GM18526 (cell line): Measurements from ENCODE around the gene SNUPN.

Experiments used
- POLR2A ChIP-seq: IDR thresholded peaks from 3 replicates; pipeline ENCODE4 v1.6.1; 2011; ENCODE audit not compliant: insufficient read length; ENCODE audit errors: extremely low read depth

The SNUPN gene

DNA sequence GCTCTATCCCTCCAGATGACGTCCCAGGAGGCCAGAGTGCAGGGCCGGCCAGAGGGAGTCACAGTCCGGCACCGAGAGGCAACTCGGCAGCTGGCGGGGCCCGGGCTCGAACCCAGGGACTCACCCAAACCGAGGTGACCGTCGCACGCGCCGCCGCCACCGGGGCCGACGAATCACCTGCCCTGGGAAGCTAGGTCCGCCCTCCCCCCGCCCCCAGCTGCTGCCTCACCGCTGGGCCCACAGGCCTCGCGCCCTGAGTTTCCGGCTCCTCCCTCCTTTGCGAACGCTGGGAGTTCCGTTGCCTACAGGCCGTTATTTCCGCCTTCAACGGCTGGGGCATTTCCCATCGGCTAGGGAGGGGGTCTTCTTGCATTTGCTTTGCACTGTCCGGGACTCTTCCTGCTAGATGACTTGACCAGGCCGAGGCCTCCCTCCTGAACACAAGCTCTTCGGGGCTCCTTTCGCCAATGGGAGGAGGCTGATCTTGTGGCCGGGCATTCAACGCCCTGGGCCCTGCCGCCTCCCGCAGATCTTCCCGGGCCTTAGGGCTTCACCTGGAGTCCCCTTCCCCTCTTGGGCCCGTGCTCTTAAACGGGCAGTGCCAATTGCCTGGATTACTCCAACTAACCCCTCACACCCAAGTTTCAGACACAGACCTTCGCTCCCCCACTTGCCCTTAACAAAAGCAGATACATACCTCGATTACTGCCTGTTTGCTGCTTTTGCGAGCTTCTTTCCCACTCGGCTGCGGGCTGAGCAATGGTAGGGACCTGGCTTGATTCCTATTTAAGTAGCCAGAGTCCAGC, at the start of gene SNUPN:
TSS of gene SNUPN (minus strand) at position 184 of the 806 bp plus-strand sequence. CDS start 4,674 bp downstream, outside the sequence.
- peak; percentile 91 for TF ChIP-seq POLR2A

DNA sequence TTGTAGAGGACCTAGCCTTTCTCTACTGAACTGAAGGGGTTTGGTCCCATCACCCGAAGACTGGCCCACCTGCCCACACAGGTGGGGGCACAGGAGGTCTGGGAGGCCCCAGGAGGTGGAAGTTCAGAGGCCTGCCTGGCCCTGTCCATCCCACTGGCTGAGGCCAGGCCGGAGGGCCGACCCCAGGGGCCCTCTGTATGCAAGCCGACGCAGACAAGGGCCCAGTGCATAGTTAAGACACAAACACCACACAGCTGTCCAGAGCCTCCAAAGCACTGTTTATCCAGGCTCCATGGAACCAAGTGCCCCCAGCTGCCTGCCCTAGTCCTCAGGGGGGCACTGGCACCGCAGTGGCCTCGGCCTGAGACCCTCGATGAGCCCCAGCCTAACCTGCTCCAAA, 48.8 kb upstream of the SNUPN start:
- TF ChIP-seq POLR2A = no peak

DNA sequence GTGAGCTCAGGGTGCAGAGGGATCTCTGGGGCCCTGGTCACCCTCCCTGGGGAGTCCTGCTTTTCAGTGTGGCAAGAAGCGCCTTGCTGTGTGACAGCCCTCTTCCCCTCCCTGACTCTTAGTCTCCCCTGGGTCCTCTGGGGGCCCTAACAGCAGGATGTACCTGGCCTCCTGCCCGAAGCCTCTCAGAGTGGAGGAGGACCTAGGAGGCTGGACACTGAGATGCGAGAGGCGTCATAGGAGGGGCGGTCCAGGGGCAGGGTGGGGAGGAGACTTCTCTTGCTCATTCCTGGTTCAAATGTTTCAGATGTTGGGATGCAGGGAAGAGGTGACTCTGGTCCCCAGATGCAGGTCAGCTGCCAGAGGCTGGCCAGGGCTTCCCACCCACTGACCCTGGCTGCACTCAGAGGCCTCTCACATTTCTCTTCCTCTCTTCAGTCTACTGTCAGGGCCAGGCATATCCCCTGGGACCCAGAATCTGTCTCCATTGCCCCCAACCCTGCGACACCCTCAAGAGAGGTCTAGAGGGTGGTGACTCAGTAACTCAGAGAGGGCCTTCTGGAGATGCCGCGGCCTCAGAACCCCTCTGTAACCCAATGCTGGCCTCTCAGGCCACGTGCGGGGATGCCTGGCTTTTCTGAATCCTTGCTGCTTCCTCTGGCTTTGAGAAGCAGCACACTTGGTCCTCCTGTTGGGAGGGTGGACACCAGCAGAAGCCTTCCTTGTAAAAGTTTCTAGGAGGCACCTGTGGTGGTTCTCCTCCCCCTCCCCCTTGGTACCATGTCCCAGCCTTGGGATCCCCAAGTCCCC, 48.1 kb upstream of the SNUPN start:
- TF ChIP-seq POLR2A = no peak

DNA sequence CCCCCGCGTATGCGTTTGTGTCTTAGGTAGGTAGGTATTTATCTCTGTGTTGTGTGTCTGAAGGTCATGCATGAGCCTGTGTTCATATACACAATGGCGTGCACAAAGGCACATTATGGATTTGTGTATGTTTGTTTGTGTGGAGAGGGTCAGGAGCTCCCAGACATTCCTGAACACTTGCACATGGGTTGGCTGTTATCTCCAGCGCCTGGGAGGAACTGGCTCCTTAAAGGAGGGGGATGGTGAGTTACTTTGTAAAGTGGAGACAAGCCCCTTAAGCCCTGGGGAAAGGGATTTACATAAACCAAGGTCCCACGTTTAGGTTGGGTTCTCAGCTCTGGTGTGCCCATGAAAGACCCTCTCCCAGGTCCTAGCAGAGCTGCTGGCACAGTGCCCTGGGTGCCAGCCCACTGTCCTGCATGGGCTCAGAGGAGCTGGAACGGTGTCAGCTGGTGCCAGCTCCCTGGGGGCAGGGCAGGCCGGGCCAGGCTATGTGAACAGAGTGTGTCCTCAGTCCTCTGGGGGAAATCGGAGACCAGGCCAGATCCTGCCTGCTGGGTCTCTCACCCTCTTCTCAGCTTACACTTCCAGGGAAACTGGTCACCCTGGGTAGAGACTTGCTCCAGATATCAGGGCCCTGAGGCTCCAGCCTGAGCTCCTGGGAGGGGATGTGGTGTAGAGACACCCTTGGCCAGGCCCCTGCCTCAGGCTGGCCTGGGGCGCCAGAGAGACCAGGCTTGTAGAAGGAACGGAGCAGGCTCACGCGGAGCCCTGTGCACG, 47.3 kb upstream of the SNUPN start:
- no peak for TF ChIP-seq POLR2A

DNA sequence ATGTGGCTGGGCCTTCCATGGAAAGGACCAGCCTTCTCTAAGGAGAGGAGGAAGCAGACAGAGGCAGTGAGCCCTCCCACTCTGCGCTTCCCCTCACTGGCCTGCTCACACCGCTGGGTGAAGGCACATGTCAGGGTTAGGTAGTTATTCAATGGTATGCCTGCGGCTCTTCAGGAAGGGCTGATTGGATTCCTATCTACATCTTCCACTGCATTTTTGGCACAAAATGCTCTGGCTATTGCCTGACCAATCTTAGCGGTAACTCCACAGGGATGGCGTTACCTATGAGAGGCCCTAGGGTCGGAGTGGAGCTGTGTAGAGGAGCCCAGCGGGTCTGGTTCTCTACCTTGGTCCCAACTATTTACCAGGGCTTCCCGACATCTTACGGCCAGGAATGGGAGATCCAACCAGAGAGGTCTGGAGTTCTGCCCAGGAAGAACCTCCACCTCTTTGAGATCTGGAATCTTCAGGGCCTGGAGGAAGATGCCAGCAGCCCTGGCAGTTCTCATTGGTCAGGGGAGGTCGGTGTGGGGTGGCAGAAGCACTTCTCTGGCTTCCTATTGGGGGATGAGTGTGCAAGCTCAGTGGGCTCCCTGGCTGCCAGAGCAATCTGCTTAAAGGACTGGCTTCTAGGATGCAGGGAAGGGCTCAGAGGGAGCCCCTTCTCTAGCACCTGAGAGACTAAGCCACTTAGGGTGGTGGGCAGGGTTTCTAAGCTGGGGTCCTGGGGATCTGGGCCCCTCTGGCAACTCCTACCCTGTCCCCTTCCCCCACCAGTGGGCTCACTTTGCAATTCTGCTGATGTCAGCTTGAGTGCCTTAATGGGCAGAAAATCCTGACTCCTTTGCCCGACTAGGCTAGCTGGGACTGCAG, 46.4 kb upstream of the SNUPN start:
- TF ChIP-seq POLR2A = no peak

DNA sequence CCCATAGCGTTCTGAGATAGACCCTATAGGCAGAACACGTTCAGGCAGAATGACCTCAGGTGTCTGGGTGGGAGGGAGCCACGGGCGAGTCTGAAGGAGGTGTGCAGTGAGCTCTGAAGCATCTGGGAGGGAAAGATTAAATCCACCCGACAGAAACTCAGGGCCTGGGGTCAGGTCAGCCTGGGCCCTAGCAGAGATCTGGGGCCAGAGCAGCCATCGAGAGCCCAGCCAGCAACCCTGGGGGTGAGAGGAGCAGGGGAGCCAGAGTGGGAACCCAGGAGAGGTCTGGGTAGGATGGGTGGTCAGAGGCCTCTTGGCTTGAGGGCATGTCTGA, 44.3 kb upstream of the SNUPN start:
- TF ChIP-seq POLR2A = no peak

DNA sequence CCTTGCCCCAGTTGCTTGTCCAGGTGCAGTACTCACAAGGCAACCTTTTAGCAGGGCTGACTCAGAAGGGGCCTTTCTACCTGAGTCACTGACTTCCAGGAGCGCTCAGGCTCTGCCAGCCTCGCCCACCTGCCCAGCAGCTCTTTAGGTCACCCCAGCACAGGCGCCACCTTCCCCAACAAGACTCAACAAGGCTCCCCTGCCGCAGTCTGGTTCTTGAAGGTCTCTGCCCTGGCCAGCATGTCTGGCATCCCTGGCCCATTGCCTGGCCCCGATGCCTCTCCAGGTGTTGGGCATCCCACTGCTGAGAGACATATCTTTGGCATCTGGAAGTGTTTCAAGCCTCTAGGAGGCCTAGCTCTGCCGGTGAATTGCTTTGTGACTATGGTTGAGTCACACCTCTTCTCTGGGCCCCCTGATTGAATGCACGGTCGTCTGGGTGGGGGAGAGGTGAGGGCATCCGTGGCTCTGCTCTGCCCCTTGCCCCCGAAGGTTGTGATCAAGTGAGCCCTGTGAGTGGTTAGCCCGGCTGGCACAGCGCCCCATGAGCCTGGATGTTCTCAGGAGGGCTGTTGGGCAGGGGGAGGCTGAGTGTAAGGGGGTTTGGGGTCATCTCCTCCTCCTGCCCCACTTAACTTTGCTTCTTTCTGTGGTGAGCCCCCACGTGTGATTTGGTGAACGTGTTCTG, 43.8 kb upstream of the SNUPN start:
- no peak for TF ChIP-seq POLR2A

DNA sequence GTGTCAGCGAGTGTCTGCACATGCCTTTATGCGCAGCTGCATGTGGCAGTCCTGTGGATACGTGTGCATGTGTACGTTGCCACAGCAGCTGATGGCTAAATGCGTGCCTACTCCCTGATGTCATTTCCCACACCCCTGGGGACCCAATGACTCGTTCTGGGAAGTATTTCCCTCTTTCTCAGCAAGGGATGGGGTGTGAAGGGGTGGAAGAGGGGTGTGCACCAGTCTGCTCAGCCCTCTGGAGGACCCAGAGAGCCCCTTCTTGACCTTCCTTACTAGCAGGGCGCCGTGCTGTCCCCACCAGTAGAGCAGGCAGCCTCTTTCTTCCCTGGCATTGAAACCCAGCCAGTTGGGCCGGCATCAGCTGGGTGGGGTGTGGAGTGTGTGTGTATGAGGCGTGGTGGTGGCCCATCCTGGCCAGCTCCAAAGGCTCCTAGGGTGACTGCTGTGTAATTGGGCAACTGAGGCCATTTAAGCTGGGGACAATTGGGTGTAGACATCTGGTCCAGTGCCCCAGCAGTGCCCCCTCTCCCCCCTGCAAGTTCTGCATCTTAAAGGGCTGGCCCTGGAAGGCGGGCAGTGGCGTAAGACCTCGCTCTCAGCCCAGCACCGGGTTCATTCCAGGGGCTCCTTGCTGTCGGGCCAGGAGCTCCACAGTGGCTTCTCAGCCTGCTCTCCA, 41.4 kb upstream of the SNUPN start:
- TF ChIP-seq POLR2A = no peak

DNA sequence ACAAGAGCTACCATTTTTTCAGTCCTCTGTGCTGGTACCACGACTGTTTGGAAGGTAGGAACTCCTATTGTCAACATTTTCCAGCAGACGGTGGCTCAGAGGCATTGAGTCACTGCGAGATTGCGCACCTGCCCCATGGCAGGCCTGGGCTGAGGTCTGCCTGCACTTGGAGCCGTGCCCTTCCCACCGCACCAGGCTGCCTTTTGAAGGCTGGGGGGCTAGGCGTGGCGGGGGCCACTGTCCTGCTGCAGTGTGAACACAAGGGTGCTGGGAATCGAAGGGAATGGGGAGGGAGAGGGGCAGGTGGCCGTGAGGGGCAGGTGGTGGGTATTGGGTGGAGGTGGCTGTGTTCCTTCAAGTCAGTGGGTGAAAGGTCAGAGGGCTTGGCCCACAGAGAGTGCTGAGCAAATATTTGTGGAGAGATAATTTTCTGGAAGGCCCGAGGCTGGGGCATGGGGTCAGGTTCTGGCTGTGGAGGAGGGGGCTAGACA, 38.5 kb upstream of the SNUPN start:
- no peak for TF ChIP-seq POLR2A

DNA sequence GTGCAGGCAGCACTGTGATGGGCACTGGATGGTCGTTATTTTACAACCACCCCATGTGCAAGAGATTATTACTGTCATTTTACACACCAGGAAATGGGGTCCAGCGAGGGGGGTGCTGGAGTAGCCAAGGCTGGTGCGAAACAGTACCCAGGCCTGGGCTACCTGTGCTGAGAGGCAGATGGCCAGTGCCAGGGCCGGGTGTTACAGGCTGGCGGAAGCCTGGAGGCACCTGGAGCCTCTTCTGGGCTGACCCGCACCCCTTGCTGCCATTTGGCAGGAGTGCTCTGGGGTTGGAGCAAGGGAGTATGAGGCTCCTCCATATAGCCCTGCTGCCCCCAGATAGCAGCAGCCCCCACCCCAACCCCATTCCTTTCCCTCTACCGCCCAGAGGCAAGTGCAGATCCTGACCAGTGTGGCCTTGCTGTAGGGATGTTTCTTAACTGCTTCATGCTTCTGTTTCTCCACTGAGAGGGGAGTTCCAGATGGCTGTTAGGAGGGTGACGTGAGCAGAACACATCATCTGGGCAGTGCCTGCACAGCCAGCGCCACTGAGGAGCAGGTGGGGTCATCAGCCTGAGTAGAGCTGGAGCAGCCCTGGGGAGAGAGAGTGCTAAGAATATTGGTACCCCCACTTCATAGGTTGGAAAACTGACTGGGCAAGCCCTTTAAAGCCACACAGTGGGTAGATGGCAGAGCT, 37.4 kb upstream of the SNUPN start:
- no peak for TF ChIP-seq POLR2A

DNA sequence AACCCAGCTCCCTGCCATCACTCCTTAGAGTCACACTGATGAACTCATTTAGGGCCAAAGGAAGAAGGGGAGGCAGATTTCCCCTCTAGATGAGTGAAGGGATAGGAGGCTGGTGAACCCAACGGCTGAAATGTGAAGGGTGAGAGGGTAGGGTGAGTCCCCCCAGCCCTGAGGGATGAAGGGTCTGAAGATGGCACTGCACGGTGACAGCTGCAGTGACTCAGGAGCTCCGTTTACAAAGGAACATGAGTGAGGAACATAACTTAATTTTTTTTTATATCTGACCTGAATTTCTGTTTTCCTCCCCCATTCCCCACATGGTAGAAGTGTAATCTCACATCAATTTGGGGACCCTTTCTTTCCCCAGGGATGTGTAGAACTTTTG, 36.2 kb upstream of the SNUPN start:
- TF ChIP-seq POLR2A = no peak

DNA sequence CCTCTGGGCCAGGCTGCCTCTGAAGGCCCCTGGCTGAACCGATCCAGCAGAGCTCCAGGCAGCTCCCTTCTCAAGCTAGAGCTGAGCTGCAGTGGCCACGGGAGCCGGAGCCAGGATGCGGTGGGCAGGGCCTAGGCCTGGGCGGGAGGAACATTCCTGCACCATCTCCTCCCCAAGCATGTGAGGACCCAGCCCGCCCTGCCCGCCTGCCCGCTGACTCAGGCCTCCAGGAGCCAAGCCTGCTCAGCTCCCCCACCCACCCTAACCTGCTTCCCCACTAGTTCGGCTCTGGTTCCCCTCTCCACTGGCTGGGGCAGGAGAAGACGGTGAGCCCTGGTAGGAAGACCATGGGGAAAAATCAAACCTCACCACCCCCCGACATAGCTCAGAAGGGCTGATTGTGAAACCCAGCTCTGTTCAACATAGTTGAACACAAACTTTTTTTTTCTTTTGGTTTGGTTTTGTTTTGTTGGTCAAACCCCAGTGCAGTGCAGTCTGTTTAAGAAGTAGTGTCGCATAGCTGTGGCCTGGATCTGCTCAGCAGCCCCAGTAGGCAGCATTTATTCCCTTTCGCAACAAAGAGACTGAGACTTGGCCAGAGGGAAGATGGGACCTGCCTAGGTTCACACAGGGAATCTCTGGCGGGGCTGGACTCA, 35.7 kb upstream of the SNUPN start:
- TF ChIP-seq POLR2A = no peak
